Stimulated activated CD8-positive, alpha-beta memory T cell treated with anti-CD3 and anti-CD28 coated beads, Interleukin-4, amount 100 ng/mL, for 24 hours (primary cell): ENCODE measurements around the gene MROH2A.
"Not testable (repeated sequence)": the region's sequence is repeated elsewhere in the genome, so short reads cannot be mapped to it uniquely, and the experiment has no call there.

Experiments
- DNase-seq: peaks from one replicate; pipeline ENCODE4 v3.0.0-alpha.2; 2020; ENCODE audit warnings: low read depth

Gene MROH2A

DNA sequence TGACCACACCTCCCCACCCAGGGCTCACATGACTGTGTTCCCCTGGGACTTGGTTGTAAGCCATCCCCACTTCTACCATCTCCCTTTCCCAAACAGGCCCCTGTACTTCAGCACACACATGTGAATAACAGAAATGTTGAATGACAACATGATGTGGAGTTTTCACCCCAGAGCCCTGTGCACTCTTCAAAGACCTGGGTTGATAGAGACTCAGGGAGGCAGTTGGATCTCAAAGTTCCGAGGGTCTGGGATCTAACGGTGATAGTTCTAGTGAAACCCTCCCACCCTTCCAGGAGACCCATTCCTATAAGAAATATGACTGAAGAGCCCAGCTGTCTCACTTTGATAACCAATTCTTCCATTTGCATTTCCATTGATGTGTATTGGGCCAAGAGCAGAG is at the start of gene MROH2A:
Gene MROH2A (plus strand): TSS at position 301 of the 400 bp plus-strand sequence. CDS start 1,029 bp downstream, outside the sequence.
- DNase-seq, result no peak

DNA sequence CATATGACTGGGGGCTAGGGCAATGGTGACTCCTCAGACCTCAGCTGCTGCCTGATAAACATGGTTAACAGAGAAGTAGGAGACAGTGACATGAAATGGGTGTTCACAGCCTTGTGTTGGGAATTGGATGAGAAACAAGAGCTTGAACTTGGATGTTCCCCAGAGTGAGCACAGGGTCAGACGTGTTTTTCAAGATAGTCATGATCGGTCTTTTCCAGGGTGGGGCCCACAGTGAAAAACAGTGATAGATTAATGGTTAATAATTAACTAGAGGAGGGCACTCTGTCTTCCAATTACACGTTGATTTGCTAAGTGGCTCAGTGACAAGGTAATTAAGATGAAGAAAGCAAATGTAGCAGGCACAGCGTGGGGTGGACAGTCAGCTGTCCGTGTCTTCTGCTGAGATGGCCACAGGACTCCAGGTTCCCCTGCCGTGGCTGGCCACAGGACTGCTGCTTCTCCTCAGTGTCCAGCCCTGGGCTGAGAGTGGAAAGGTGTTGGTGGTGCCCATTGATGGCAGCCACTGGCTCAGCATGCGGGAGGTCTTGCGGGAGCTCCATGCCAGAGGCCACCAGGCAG is 49.3 kb upstream of the MROH2A start, which contains the start of gene UGT1A3:
Gene UGT1A3 (plus strand): TSS at position 320 of the 579 bp plus-strand sequence. CDS start 85 bp downstream, at position 405.
- DNase-seq, result no peak

DNA sequence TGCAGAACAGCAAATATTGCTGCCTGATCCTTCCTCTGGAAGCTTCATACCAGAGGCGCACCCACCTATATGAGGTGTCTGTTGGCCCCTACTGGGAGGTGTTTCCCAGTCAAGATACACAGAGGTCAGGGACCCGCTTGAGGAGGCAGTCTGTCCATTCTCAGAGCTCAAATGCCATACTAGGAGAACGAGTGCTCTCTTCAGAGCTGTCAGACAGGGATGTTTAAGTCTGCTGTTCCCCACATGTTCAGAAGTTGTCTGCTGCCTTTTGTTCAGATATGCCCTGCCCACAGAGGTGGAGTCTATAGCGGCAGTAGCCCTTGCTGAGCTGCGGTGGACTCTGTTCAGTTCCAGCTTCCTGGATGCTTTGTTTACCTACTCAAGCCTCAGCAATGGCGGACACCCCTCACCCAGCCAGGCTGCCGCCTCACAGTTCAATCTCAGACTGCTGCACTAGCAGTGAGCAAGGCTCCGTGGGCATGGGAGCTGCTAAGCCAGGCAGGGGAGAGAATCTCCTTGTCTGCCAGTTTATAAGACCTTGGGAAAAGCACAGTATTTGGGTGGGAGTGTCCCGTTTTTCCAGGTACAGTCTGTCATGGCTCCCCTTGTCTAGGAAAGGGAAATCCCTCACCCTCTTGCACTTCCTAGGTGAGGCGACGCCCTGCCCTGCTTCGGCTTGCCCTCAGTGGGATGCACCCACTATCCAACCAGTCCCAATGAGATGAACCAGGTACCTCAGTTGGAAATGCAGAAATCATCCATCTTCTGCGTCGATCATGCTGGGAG is 41.1 kb upstream of the MROH2A start:
- not testable (repeated sequence) for DNase-seq

DNA sequence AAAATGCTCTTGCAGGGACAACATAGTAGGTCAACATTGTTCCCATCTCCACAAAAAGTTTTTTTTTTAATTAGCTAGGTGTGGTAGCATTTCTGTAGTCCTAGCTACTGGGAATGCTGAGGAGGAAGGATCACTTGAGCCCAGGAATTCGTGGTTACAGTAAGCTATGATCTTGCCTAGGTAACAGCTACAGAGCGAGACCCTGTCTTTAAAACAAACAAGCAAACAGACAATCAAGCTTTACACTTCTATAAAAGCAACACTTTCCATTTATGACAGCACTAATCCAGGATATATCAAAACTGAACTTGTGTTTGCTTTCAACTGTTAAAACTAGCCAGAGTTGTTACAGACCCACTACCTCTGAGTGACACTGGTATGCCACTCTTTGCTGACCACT is 37.3 kb upstream of the MROH2A start:
- no peak for DNase-seq

DNA sequence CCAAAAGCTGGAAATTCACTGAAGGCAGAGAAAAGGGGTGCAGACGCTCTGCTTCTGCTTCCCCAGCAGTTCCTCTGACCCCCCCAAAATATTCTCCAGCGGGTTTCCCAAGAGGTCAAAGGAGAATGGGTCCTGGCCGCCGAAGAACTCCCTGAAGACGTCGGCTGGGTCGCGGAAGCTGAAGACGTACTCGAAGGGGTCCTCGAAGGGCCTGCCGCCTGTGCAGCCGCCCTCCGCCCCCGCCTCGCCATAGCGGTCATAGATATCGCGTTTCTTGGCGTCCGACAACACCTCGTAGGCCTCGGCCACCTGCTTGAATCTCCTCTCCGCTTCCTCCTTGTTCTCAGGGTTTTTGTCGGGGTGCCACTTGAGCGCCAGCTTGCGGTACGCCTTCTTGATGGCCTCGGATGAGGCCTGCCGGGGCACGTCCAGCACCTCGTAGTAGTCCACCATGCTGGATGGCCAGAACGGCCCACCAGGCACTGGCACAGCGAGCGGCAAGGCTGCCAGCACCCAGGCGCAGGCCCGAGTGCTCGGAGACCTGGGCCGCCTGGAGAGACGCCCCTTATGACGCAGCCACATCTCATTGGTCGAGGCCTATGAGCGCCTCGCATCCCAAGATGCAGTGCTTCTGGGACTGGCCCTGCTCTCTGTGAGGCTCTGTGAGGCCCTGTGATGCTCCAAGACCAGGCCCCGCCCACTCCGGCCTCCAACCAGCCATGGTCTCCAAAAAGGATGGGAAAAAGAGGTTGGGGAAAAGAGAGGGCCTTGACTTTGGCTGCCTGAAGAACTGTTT is 34.5 kb upstream of the MROH2A start:
- no peak for DNase-seq

- DNase-seq, result no peak
Measured at GRCh38 chr2:233745073-233745755, 32.9 kb upstream of the MROH2A start.

DNA sequence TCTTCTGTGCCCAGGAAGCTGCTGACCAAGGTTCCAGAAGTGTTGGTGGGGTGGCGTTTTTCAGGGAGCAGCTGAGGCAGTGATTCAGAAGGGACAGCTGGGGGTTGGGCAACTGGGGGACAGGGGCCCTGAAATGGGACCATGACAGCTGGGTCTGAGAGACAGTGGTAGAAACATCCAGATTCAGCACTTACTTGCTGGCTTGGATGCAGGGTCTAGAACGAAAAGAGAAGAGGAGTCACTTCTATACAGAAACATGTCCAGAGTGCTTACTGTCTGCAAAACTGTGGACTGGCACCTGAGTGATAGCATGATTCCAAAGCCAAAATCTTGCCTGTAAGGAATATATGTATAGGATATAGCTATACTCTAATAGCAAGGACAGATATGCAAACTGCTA is 32.3 kb upstream of the MROH2A start:
- DNase-seq, result not testable (repeated sequence)

DNA sequence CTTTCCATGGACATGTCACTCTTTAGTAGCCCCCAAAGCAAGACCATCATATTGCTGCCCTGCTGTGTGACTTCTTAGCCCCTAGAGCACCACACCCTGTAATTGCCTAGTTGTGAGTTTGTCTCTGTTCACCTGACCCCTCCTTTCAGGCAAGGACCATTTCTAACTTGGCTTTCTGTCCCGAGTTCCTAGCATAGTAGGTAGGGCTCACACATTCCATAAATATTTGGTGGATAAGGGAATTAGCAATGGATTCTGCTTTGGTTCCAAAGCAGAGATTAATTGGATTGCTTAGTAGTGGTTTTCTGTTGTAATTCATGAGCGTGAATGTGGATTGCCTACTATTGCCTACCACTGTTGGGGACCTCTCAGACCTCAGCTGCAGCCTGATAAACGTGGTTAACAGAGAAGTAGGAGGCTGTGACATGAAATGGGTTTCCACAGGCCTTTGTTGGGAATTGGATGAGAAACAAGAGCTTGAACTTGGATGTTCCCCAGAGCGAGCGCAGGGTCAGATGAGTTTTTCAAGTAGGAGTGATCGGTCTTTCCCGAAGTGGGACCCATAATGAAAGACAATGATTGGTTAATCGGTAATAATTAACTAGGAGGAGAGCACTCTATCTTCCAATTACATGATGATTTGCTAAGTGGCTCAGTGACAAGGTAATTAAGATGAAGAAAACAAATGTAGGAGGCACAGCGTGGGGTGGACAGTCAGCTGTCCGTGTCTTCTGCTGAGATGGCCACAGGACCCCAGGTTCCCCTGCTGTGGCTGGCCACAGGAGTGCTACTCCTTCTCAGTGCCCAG is 31.5 kb upstream of the MROH2A start:
- DNase-seq, result no peak

DNA sequence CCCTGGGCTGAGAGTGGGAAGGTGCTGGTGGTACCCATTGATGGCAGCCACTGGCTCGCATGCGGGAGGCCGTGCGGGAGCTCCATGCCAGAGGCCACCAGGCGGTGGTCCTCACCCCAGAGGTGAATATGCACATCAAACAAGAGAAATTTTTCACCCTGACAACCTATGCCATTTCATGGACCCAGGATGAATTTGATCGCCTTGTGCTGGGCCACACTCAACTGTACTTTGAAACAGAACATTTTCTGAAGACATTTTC is 30.9 kb upstream of the MROH2A start:
- no peak for DNase-seq

- DNase-seq, result not testable (repeated sequence)
Measured at GRCh38 chr2:233750689-233751088, 27.4 kb upstream of the MROH2A start.

GRCh38 chr2:233751212-233752009 is 26.7 kb upstream of the MROH2A start:
- not testable (repeated sequence) for DNase-seq

DNA sequence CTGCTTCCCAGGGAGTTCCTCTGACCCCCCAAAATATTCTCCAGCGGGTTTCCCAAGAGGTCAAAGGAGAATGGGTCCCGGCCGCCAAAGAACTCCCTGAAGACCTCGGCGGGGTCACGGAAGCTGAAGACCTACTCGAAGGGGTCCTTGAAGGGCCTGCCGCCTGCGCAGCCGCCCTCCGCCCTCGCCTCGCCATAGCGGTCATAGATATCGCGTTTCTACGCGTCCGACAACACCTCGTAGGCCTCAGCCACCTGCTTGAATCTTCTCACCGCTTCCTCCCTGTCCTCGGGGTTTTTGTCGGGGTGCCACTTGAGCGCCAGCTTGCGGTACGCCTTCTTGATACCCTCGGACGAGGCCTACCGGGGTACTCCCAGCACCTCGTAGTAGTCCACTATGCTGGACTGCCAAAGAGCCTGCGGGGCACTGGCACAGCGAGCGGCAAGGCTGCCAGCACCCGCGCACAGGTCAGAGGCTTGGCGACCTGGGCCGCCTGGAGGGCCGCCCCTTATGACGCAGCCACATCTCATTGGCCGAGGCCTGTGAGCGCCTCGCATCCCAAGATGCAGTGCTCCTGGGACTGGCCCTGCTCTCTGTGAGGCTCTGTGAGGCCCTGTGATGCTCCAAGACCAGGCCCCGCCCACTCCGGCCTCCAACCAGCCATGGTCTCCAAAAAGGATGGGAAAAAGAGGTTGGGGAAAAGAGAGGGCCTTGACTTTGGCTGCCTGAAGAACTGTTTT is 23.1 kb upstream of the MROH2A start:
- no peak for DNase-seq

GRCh38 chr2:233756429-233757081 is 21.6 kb upstream of the MROH2A start:
- no peak for DNase-seq

DNA sequence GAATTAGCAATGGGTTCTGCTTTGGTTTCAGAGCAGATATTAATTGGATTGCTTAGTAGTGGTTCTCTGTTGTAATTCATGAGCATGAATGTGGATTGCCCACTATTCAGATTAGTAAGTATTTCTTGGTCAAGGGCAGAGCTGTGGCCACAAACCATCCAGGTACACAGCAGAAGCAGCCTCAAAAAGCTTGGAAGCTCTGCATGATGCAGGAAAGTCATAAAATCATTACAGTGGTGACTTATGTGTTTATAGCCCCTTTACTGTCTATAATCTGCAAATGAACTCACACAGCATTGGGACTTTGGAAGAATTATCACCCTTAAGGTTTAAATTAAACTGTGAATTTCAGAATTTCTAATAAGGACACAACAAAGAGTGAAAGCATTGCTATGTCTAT is 20.0 kb upstream of the MROH2A start:
- DNase-seq, result no peak

GRCh38 chr2:233758849-233759248 is 19.3 kb upstream of the MROH2A start:
- no peak for DNase-seq

GRCh38 chr2:233760043-233760442 is 18.1 kb upstream of the MROH2A start, which contains the start of gene UGT1A1:
Gene UGT1A1 (plus strand): TSS chr2:233760270. CDS start chr2:233760288, 18 bp downstream.
- no peak for DNase-seq

GRCh38 chr2:233761040-233761769 is 16.9 kb upstream of the MROH2A start:
- DNase-seq, result no peak

- no peak for DNase-seq
Measured at GRCh38 chr2:233764264-233764663, 13.9 kb upstream of the MROH2A start.

DNA sequence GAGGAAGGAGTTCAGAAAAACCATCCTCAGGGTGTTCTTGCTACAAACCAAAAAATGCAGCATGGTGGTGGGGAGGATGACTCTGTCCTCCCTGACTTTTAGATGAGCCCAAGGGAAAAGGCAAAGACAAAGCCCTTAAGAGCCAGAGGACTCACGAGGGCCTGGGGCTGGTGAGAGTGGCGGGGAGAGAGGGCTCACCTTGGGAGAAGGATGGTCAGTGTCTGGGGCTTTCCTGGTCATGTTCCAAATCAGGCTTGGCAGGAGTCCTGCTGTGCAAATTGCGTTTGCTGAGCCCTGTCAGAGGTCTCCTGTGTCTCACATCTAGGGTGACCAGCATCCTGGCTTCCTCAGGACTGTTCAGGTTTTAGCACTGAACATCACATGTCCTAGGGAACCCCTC is 13.4 kb upstream of the MROH2A start:
- no peak for DNase-seq
